Smooth muscle cell (in vitro differentiated cells): Measurements from ENCODE around the gene AMBP. TPM values are rescaled to one million over a fixed set of nuclear protein-coding genes. Genes with fewer than 3 reads are reported as not detected.

Experiments
- DNase-seq: peaks from one replicate; lab custom pipeline; 2025; ENCODE audit not compliant: unreplicated experiment; lab: John Stamatoyannopoulos, UW
- H2AFZ ChIP-seq: fragments of 200-600 bp; sonication (generic); 2 replicates; pipeline ENCODE4 v1.6.0; 2016; ENCODE audit warnings: antibody characterized with exemption, low read depth, mild to moderate bottlenecking
- H3F3A ChIP-seq: fragments of 200-600 bp; sonication (generic); 2 replicates; pipeline ENCODE4 v1.6.0; 2017; ENCODE audit warnings: antibody characterized with exemption, low read depth
- H3K27ac ChIP-seq: fragments of 200-600 bp; sonication (generic); 2 replicates; pipeline ENCODE4 v1.5.1; 2016; ENCODE audit warnings: low read depth, mild to moderate bottlenecking
- H3K27me3 ChIP-seq: fragments of 200-600 bp; sonication (generic); 2 replicates; pipeline ENCODE4 v1.6.1; 2016; ENCODE audit warnings: low read depth, mild to moderate bottlenecking
- H3K36me3 ChIP-seq: fragments of 200-600 bp; sonication (generic); 2 replicates; pipeline ENCODE4 v1.5.1; 2016; ENCODE audit warnings: low read depth
- H3K4me1 ChIP-seq: fragments of 200-600 bp; sonication (generic); 2 replicates; pipeline ENCODE4 v1.5.1; 2016; ENCODE audit warnings: low read depth
- H3K4me2 ChIP-seq: fragments of 200-600 bp; sonication (generic); 2 replicates; pipeline ENCODE4 v1.6.0; 2016; ENCODE audit warnings: mild to moderate bottlenecking
- H3K4me3 ChIP-seq: fragments of 200-600 bp; sonication (generic); 2 replicates; pipeline ENCODE4 v1.5.1; 2016; ENCODE audit warnings: mild to moderate bottlenecking
- H3K79me2 ChIP-seq: fragments of 200-600 bp; sonication (generic); 2 replicates; pipeline ENCODE4 v1.6.0; 2016; ENCODE audit warnings: low read depth, mild to moderate bottlenecking
- H3K9ac ChIP-seq: fragments of 200-600 bp; sonication (generic); 2 replicates; pipeline ENCODE4 v1.6.0; 2016; ENCODE audit warnings: low read depth
- H3K9me3 ChIP-seq: fragments of 200-600 bp; sonication (generic); replicated peaks from 2 replicates; pipeline ENCODE4 v1.5.1; 2016; ENCODE audit warnings: low read depth
- H4K20me1 ChIP-seq: fragments of 200-600 bp; sonication (generic); 2 replicates; pipeline ENCODE4 v1.6.0; 2016; ENCODE audit warnings: low read depth
- WGBS: methylation state at CpG from one replicate; pipeline ENCODE4 v1.1.7; 2016; ENCODE audit warnings: low lambda C conversion rate; 5-methylcytosine and 5-hydroxymethylcytosine counted together
- polyA plus RNA-seq: library from polyadenylated mRNA; unstranded; fragments of >200 nt; fragmentation: Nextera tagmentation; extraction: Ambion mirVana; gene quantifications from 2 replicates; pipeline ENCODE4 v1.2.1, GENCODE V29; 2016
- total RNA-seq: library from RNA; depleted of rRNA; stranded (reverse); fragments of >200 nt; gene quantifications from 2 replicates; pipeline ENCODE4 v1.2.3, GENCODE V29; 2014
- TF ChIP-seq, protein P1 (sequence below): fragments of 200-600 bp; sonication (generic); IDR thresholded peaks from 2 replicates; pipeline ENCODE4 v1.5.1; 2017; ENCODE audit warnings: borderline replicate concordance, mild to moderate bottlenecking, antibody characterized with exemption; ENCODE audit not compliant: insufficient read depth, poor library complexity, severe bottlenecking

Gene AMBP
- total and polyA plus RNA-seq, 2 experiments from 2014 or later, result 0.35 TPM; not detected in 1

GRCh38 chr9:114119242-114120191 lies 41.4 kb upstream of the AMBP start:
- DNase-seq, result no peak
- H3K9ac ChIP-seq, result no peak overlapping the region
- H3K4me2 ChIP-seq, result no peak overlapping the region
- H3K27ac ChIP-seq, result no peak overlapping the region
- H3K4me3 ChIP-seq, result no peak overlapping the region
- H3K9me3 ChIP-seq, result no peaks in the 10 kb centered on the region
- no peak overlapping the region for H2AFZ ChIP-seq
- no peaks in the 10 kb centered on the region for H3K79me2 ChIP-seq
- 75% methylated on average over 9 of the region's 9 CpGs for WGBS
- no peaks in the 10 kb centered on the region for H4K20me1 ChIP-seq
- no peaks in the 10 kb centered on the region for H3F3A ChIP-seq
- no peaks in the 10 kb centered on the region for H3K27me3 ChIP-seq
- H3K4me1 ChIP-seq, result no peaks in the 10 kb centered on the region
- TF ChIP-seq, protein P1, sequence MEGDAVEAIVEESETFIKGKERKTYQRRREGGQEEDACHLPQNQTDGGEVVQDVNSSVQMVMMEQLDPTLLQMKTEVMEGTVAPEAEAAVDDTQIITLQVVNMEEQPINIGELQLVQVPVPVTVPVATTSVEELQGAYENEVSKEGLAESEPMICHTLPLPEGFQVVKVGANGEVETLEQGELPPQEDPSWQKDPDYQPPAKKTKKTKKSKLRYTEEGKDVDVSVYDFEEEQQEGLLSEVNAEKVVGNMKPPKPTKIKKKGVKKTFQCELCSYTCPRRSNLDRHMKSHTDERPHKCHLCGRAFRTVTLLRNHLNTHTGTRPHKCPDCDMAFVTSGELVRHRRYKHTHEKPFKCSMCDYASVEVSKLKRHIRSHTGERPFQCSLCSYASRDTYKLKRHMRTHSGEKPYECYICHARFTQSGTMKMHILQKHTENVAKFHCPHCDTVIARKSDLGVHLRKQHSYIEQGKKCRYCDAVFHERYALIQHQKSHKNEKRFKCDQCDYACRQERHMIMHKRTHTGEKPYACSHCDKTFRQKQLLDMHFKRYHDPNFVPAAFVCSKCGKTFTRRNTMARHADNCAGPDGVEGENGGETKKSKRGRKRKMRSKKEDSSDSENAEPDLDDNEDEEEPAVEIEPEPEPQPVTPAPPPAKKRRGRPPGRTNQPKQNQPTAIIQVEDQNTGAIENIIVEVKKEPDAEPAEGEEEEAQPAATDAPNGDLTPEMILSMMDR, result no peak
- H3K36me3 ChIP-seq, result no peaks in the 10 kb centered on the region

DNA sequence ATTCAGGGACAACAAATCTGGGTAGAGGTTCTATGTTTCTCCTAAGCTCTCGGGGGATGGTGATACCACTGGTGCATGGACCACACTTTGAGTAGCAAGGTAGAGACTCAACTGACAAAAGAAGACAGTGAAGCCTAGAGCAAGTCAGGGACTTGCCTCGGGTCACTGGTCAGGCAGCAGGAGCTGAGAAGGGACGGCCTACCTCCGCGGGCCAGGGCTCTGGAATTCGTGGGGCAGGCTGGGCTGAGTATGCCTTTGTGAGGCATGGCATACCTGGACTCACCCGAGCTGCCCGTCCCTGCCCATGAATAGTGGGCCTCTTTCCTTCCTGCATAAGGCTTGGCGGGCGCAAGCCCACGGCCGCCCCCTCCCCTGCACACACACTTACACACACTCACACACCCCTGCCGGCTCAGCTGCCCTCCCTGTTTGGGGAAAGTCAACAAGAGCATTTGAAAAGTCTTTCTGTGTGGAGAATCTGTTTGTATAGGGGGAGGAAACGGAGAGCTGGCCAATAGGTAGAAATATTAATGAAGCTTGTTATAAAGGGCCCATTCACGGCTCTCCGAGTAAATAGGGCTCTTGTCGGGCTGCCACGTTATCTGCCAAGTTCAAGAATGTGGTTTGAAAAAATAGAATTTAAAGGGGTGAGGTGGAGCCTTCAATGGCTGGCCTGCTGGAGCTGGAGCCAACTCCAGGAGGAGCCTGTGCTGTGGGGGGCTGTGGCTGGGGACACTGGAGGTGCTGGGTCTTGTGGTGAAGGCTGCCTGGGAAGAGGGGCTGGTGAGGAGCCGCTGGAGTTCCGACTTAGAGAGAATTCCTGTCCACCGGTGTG lies 40.1 kb upstream of the AMBP start:
- Histone ChIP-seq H3K27me3 (no peaks in the 10 kb centered on the region), H3K9ac (no peak overlapping the region), H3K27ac (no peak overlapping the region), H2AFZ (no peak overlapping the region), H3K4me2 (no peak overlapping the region), H3K36me3 (no peaks in the 10 kb centered on the region), H3K4me1 (no peaks in the 10 kb centered on the region), H3K9me3 (no peaks in the 10 kb centered on the region), H3K79me2 (no peaks in the 10 kb centered on the region), H3F3A (no peaks in the 10 kb centered on the region), H4K20me1 (no peaks in the 10 kb centered on the region), H3K4me3 (no peak overlapping the region)
- 92% methylated on average over 21 of the region's 21 CpGs for WGBS
- TF ChIP-seq, protein P1, result no peak
- DNase-seq, result no peak

DNA sequence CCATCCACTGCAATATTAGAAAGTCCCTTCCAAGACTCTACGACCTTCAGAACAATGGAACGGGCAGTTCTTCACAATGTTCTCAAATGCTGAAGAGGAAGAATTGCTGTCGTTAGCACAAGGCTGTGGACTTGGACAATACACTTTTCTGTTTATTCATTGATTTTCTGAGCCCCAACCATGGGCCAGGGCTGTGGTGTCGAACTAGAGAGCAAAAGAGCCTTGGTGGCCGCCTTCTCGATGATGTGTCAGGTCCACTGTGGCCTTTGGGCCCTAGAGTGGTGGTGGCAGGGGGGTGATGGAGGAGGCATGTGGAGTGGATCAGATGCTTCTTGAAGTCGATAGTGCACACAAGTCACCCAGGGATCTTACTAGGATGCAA lies 39.5 kb upstream of the AMBP start:
- 90% methylated on average over 7 of the region's 7 CpGs for WGBS
- no peaks in the 10 kb centered on the region for H4K20me1 ChIP-seq

More for the DNA sequence above, 39.5 kb upstream of the AMBP start:
- H3K27ac ChIP-seq, result no peak overlapping the region
- H3K4me2 ChIP-seq, result no peak overlapping the region
- H3F3A ChIP-seq, result no peaks in the 10 kb centered on the region
- no peak overlapping the region for H2AFZ ChIP-seq
- TF ChIP-seq, protein P1, result no peak
- no peaks in the 10 kb centered on the region for H3K9me3 ChIP-seq
- H3K27me3 ChIP-seq, result no peaks in the 10 kb centered on the region
- no peak for DNase-seq
- H3K79me2 ChIP-seq, result no peaks in the 10 kb centered on the region
- no peaks in the 10 kb centered on the region for H3K4me1 ChIP-seq
- no peak overlapping the region for H3K9ac ChIP-seq
- no peak overlapping the region for H3K4me3 ChIP-seq
- no peaks in the 10 kb centered on the region for H3K36me3 ChIP-seq
